ENCODE results near the gene EIPR1. TPM values are rescaled to one million over a fixed set of nuclear protein-coding genes. Genes with fewer than 3 reads are reported as not detected.

The EIPR1 gene
- total and polyA plus RNA-seq, 2 experiments from 2014 or later = 17.4 to 46.3 TPM

DNA sequence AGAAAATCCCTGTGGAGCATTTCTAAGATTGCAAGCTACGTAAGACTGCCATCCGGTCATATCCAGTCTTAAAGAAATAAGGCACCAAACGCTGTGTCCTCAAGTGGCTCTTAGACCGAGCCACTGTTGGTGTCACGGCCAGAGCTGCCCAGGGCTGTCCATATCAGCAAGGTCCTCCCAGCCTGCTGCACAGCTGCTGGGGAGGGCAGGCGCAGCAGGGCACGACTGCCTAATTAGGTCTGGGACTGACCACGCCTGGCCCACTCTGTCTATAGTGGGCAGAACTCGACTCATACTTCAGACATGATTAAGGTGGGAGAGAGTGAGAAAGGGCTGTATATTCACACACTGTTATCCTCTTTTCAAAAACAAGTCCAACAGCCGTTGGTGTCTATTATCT, 39.3 kb downstream of the EIPR1 start (continued):
- TF ChIP-seq, protein P1, sequence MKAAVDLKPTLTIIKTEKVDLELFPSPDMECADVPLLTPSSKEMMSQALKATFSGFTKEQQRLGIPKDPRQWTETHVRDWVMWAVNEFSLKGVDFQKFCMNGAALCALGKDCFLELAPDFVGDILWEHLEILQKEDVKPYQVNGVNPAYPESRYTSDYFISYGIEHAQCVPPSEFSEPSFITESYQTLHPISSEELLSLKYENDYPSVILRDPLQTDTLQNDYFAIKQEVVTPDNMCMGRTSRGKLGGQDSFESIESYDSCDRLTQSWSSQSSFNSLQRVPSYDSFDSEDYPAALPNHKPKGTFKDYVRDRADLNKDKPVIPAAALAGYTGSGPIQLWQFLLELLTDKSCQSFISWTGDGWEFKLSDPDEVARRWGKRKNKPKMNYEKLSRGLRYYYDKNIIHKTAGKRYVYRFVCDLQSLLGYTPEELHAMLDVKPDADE (IDR thresholded peaks at IDR 0.05) = no peak
- no peak for TF ChIP-seq POLR2AphosphoS5 (IDR thresholded peaks at IDR 0.05; ENCODE audit: low read depth)
- TF ChIP-seq ZNF331 (CRISPR knock-in tag; IDR thresholded peaks at IDR 0.05; ENCODE audit: low read depth) = no peak
- no peak for TF ChIP-seq ZNF114 (CRISPR knock-in tag; IDR thresholded peaks at IDR 0.05)
- TF ChIP-seq NANOG (IDR thresholded peaks at IDR 0.05; ENCODE audit: borderline replicate concordance) = no peak
- TF ChIP-seq CREB1 (CRISPR knock-in tag; IDR thresholded peaks at IDR 0.05; ENCODE audit: low read depth) = no peak
- TF ChIP-seq, protein P2, sequence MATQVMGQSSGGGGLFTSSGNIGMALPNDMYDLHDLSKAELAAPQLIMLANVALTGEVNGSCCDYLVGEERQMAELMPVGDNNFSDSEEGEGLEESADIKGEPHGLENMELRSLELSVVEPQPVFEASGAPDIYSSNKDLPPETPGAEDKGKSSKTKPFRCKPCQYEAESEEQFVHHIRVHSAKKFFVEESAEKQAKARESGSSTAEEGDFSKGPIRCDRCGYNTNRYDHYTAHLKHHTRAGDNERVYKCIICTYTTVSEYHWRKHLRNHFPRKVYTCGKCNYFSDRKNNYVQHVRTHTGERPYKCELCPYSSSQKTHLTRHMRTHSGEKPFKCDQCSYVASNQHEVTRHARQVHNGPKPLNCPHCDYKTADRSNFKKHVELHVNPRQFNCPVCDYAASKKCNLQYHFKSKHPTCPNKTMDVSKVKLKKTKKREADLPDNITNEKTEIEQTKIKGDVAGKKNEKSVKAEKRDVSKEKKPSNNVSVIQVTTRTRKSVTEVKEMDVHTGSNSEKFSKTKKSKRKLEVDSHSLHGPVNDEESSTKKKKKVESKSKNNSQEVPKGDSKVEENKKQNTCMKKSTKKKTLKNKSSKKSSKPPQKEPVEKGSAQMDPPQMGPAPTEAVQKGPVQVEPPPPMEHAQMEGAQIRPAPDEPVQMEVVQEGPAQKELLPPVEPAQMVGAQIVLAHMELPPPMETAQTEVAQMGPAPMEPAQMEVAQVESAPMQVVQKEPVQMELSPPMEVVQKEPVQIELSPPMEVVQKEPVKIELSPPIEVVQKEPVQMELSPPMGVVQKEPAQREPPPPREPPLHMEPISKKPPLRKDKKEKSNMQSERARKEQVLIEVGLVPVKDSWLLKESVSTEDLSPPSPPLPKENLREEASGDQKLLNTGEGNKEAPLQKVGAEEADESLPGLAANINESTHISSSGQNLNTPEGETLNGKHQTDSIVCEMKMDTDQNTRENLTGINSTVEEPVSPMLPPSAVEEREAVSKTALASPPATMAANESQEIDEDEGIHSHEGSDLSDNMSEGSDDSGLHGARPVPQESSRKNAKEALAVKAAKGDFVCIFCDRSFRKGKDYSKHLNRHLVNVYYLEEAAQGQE (IDR thresholded peaks at IDR 0.05; ENCODE audit: unreplicated experiment) = no peak
- TF ChIP-seq EZH2phosphoT487 (IDR thresholded peaks at IDR 0.05; ENCODE audit: unreplicated experiment) = no peak
- TF ChIP-seq JUNB (IDR thresholded peaks at IDR 0.05; ENCODE audit: unreplicated experiment) = no peak
- TF ChIP-seq STAT1 (IDR thresholded peaks at IDR 0.05; ENCODE audit: unreplicated experiment) = no peak

DNA sequence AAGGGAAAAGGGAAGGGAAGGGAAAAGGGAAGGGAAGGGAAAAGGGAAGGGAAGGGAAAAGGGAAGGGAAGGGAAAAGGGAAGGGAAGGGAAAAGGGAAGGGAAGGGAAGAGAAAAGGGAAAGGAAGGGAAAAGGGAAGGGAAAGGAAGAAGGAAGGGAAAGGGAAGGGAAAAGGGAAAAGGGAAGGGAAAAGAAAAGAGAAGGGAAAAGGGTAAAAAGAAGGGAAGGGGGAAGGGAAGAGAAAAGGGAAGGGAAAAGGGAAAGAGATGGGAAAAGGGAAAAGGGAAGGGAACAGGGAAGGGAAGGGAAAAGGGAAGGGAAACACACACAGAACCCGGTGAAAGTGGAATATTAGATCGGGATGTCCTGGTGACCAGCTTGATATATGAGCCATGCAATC, 40.8 kb downstream of the EIPR1 start:
- Histone ChIP-seq H3K4me1 (ENCODE audit: insufficient read depth) (no peaks in the 10 kb centered on the region), H3F3A (replicated peaks; ENCODE audit: low read depth) (no peaks in the 10 kb centered on the region), H3K36me3 (ENCODE audit: insufficient read depth) (no peaks in the 10 kb centered on the region), H3K79me2 (replicated peaks; ENCODE audit: insufficient read depth) (no peaks in the 10 kb centered on the region), H3K27me3 (ENCODE audit: insufficient read depth) (no peaks in the 10 kb centered on the region), H3K4me3 (no peak overlapping the region), H3K27ac (ENCODE audit: low read depth) (no peak overlapping the region), H3K4me2 (no peak overlapping the region), H3K9me2 (ENCODE audit: insufficient read depth) (no peaks in the 10 kb centered on the region), H2AFZ (no peak overlapping the region), H4K20me1 (replicated peaks; ENCODE audit: insufficient read depth) (no peaks in the 10 kb centered on the region)
- H3K4me1 Mint-ChIP-seq = no peaks in the 10 kb centered on the region
- no peak overlapping the region for H3K4me3 Mint-ChIP-seq
- H3K27ac Mint-ChIP-seq = no peak overlapping the region
- H3K9me3 Mint-ChIP-seq = no peaks in the 10 kb centered on the region; the same call in 2 of the 3 replicates
- no peaks in the 10 kb centered on the region for H3K27me3 Mint-ChIP-seq (ENCODE audit: insufficient read depth, low read depth, poor library complexity)
- DNase-seq (ENCODE audit: low spot score) = no peak
- no peak for ATAC-seq
- peaks cover 49% of the 10 kb centered on the region for H3K36me3 Mint-ChIP-seq (ENCODE audit: low read depth)
- TF ChIP-seq, protein P3, sequence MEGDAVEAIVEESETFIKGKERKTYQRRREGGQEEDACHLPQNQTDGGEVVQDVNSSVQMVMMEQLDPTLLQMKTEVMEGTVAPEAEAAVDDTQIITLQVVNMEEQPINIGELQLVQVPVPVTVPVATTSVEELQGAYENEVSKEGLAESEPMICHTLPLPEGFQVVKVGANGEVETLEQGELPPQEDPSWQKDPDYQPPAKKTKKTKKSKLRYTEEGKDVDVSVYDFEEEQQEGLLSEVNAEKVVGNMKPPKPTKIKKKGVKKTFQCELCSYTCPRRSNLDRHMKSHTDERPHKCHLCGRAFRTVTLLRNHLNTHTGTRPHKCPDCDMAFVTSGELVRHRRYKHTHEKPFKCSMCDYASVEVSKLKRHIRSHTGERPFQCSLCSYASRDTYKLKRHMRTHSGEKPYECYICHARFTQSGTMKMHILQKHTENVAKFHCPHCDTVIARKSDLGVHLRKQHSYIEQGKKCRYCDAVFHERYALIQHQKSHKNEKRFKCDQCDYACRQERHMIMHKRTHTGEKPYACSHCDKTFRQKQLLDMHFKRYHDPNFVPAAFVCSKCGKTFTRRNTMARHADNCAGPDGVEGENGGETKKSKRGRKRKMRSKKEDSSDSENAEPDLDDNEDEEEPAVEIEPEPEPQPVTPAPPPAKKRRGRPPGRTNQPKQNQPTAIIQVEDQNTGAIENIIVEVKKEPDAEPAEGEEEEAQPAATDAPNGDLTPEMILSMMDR (conservative IDR thresholded peaks at IDR 0.05; ENCODE audit: low read depth in 2 of 2) = no peak
- TF ChIP-seq, protein P4, sequence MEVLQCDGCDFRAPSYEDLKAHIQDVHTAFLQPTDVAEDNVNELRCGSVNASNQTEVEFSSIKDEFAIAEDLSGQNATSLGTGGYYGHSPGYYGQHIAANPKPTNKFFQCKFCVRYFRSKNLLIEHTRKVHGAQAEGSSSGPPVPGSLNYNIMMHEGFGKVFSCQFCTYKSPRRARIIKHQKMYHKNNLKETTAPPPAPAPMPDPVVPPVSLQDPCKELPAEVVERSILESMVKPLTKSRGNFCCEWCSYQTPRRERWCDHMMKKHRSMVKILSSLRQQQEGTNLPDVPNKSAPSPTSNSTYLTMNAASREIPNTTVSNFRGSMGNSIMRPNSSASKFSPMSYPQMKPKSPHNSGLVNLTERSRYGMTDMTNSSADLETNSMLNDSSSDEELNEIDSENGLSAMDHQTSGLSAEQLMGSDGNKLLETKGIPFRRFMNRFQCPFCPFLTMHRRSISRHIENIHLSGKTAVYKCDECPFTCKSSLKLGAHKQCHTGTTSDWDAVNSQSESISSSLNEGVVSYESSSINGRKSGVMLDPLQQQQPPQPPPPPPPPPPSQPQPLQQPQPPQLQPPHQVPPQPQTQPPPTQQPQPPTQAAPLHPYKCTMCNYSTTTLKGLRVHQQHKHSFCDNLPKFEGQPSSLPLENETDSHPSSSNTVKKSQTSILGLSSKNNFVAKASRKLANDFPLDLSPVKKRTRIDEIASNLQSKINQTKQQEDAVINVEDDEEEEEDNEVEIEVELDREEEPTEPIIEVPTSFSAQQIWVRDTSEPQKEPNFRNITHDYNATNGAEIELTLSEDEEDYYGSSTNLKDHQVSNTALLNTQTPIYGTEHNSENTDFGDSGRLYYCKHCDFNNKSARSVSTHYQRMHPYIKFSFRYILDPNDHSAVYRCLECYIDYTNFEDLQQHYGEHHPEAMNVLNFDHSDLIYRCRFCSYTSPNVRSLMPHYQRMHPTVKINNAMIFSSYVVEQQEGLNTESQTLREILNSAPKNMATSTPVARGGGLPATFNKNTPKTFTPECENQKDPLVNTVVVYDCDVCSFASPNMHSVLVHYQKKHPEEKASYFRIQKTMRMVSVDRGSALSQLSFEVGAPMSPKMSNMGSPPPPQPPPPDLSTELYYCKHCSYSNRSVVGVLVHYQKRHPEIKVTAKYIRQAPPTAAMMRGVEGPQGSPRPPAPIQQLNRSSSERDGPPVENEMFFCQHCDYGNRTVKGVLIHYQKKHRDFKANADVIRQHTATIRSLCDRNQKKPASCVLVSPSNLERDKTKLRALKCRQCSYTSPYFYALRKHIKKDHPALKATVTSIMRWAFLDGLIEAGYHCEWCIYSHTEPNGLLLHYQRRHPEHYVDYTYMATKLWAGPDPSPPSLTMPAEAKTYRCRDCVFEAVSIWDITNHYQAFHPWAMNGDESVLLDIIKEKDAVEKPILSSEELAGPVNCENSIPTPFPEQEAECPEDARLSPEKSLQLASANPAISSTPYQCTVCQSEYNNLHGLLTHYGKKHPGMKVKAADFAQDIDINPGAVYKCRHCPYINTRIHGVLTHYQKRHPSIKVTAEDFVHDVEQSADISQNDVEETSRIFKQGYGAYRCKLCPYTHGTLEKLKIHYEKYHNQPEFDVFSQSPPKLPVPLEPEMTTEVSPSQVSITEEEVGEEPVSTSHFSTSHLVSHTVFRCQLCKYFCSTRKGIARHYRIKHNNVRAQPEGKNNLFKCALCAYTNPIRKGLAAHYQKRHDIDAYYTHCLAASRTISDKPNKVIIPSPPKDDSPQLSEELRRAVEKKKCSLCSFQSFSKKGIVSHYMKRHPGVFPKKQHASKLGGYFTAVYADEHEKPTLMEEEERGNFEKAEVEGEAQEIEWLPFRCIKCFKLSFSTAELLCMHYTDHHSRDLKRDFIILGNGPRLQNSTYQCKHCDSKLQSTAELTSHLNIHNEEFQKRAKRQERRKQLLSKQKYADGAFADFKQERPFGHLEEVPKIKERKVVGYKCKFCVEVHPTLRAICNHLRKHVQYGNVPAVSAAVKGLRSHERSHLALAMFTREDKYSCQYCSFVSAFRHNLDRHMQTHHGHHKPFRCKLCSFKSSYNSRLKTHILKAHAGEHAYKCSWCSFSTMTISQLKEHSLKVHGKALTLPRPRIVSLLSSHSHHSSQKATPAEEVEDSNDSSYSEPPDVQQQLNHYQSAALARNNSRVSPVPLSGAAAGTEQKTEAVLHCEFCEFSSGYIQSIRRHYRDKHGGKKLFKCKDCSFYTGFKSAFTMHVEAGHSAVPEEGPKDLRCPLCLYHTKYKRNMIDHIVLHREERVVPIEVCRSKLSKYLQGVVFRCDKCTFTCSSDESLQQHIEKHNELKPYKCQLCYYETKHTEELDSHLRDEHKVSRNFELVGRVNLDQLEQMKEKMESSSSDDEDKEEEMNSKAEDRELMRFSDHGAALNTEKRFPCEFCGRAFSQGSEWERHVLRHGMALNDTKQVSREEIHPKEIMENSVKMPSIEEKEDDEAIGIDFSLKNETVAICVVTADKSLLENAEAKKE (CRISPR knock-in tag; IDR thresholded peaks at IDR 0.05) = no peak
- no peak for TF ChIP-seq CREB1 (CRISPR knock-in tag; IDR thresholded peaks at IDR 0.05; ENCODE audit: low read depth)
- TF ChIP-seq, protein P1 (IDR thresholded peaks at IDR 0.05) = no peak
